ENCODE results near the gene PCDHGA2. TPM values are rescaled to one million over a fixed set of nuclear protein-coding genes. Genes with fewer than 3 reads are reported as not detected.

The PCDHGA2 gene
- polyA plus RNA-seq, 1 donor from 2014 or later: 0.21 TPM

GRCh38 chr5:141382469-141383294 lies 44.1 kb downstream of the PCDHGA2 start, which contains the start of gene PCDHGA7:
TSS of gene PCDHGA7 (plus strand) at chr5:141382742. CDS start at chr5:141382900, 158 bp downstream.
- H4K20me1 ChIP-seq (ENCODE audit: insufficient read depth): no peaks in the 10 kb centered on the region
- H3K36me3 ChIP-seq (ENCODE audit: insufficient read depth, low read length): no peaks in the 10 kb centered on the region
- H3K27me3 ChIP-seq (ENCODE audit: insufficient read depth, low read depth, low read length): no peaks in the 10 kb centered on the region
- TF ChIP-seq EP300 (conservative IDR thresholded peaks at IDR 0.05; ENCODE audit: poor library complexity, severe bottlenecking) (no peak), EZH2 (IDR thresholded peaks at IDR 0.05; ENCODE audit: borderline replicate concordance, insufficient read depth, low read length, poor library complexity, severe bottlenecking) (no peak), RAD21 (conservative IDR thresholded peaks at IDR 0.05) (no peak), MXI1 (conservative IDR thresholded peaks at IDR 0.05; ENCODE audit: poor library complexity, severe bottlenecking) (no peak), SMC3 (conservative IDR thresholded peaks at IDR 0.05; ENCODE audit: poor library complexity) (no peak), REST (IDR thresholded peaks at IDR 0.05; ENCODE audit: borderline replicate concordance) (no peak), POLR2AphosphoS5 (IDR thresholded peaks at IDR 0.05) (no peak), TAF1 (IDR thresholded peaks at IDR 0.05; ENCODE audit: low read depth) (no peak), CTCF (IDR thresholded peaks at IDR 0.05; ENCODE audit: poor library complexity, severe bottlenecking) (no peak)
- H3K79me2 ChIP-seq (replicated peaks; ENCODE audit: insufficient read depth, low read length): no peaks in the 10 kb centered on the region
- peaks cover 22% of the 10 kb centered on the region for H3K9me3 ChIP-seq (ENCODE audit: low read length)
- no peak within 1 kb of the TSS for H3K9ac ChIP-seq (ENCODE audit: low read length)
- no peak within 1 kb of the TSS for H3K4me3 ChIP-seq (ENCODE audit: low read length)
- no peak within 1 kb of the TSS for H2AFZ ChIP-seq (ENCODE audit: low read depth, low read length)
- H3K4me2 ChIP-seq (ENCODE audit: low read length): no peak within 1 kb of the TSS
- no peaks in the 10 kb centered on the region for H3K9me2 ChIP-seq (ENCODE audit: insufficient read depth, low read length)
- H3F3A ChIP-seq (ENCODE audit: insufficient read depth, low read length, poor library complexity, severe bottlenecking): no peaks in the 10 kb centered on the region
- no peak within 1 kb of the TSS for H3K27ac ChIP-seq (ENCODE audit: low read length)

GRCh38 chr5:141383345-141383744 lies 44.8 kb downstream of the PCDHGA2 start:
- Histone ChIP-seq H3K36me3 (ENCODE audit: insufficient read depth, low read length) (no peaks in the 10 kb centered on the region), H3K4me2 (ENCODE audit: low read length) (no peak overlapping the region), H3K9me2 (ENCODE audit: insufficient read depth, low read length) (no peaks in the 10 kb centered on the region), H3K9ac (ENCODE audit: low read length) (no peak overlapping the region), H3K27me3 (ENCODE audit: insufficient read depth, low read depth, low read length) (no peaks in the 10 kb centered on the region), H3K27ac (ENCODE audit: low read length) (no peak overlapping the region), H3F3A (ENCODE audit: insufficient read depth, low read length, poor library complexity, severe bottlenecking) (no peaks in the 10 kb centered on the region), H4K20me1 (ENCODE audit: insufficient read depth) (no peaks in the 10 kb centered on the region), H2AFZ (ENCODE audit: low read depth, low read length) (no peak overlapping the region), H3K4me3 (ENCODE audit: low read length) (no peak overlapping the region), H3K79me2 (replicated peaks; ENCODE audit: insufficient read depth, low read length) (no peaks in the 10 kb centered on the region), H3K9me3 (ENCODE audit: low read length) (peaks cover 22% of the 10 kb centered on the region)
- TF ChIP-seq SMC3 (conservative IDR thresholded peaks at IDR 0.05; ENCODE audit: poor library complexity): no peak
- TF ChIP-seq EP300 (conservative IDR thresholded peaks at IDR 0.05; ENCODE audit: poor library complexity, severe bottlenecking): no peak
- TF ChIP-seq EZH2 (IDR thresholded peaks at IDR 0.05; ENCODE audit: borderline replicate concordance, insufficient read depth, low read length, poor library complexity, severe bottlenecking): no peak
- TF ChIP-seq TAF1 (IDR thresholded peaks at IDR 0.05; ENCODE audit: low read depth): no peak
- TF ChIP-seq POLR2AphosphoS5 (IDR thresholded peaks at IDR 0.05): no peak
- no peak for TF ChIP-seq RAD21 (conservative IDR thresholded peaks at IDR 0.05)
- TF ChIP-seq REST (IDR thresholded peaks at IDR 0.05; ENCODE audit: borderline replicate concordance): no peak
- no peak for TF ChIP-seq CTCF (IDR thresholded peaks at IDR 0.05; ENCODE audit: poor library complexity, severe bottlenecking)
- no peak for TF ChIP-seq MXI1 (conservative IDR thresholded peaks at IDR 0.05; ENCODE audit: poor library complexity, severe bottlenecking)

All from neural cell (in vitro differentiated cells).